ENCODE data around the gene RNGTT.

The RNGTT gene

GRCh38 chr6:88573561-88573960 lies 389.9 kb downstream of the RNGTT start:
- H3K36me3 Mint-ChIP-seq (ENCODE audit: low read depth) = no peaks in the 10 kb centered on the region
- H3K4me3 Mint-ChIP-seq = no peak overlapping the region
- peaks cover 10% of the 10 kb centered on the region for H3K9me3 Mint-ChIP-seq
- no peaks in the 10 kb centered on the region for H3K4me1 Mint-ChIP-seq (ENCODE audit: low read depth)
- no peak overlapping the region for H3K27ac Mint-ChIP-seq
- H3K27me3 Mint-ChIP-seq (ENCODE audit: low read depth) = no peaks in the 10 kb centered on the region

GRCh38 chr6:88572449-88573139 lies 390.8 kb downstream of the RNGTT start:
- Mint-ChIP-seq H3K9me3 (peaks cover 10% of the 10 kb centered on the region), H3K4me3 (no peak overlapping the region), H3K36me3 (ENCODE audit: low read depth) (no peaks in the 10 kb centered on the region), H3K27ac (no peak overlapping the region), H3K4me1 (ENCODE audit: low read depth) (no peaks in the 10 kb centered on the region), H3K27me3 (ENCODE audit: low read depth) (no peaks in the 10 kb centered on the region)

- no peak overlapping the region for H3K27ac Mint-ChIP-seq
- H3K9me3 Mint-ChIP-seq = peaks cover 10% of the 10 kb centered on the region
- H3K4me1 Mint-ChIP-seq (ENCODE audit: low read depth) = no peaks in the 10 kb centered on the region
- H3K27me3 Mint-ChIP-seq (ENCODE audit: low read depth) = no peaks in the 10 kb centered on the region
- no peaks in the 10 kb centered on the region for H3K36me3 Mint-ChIP-seq (ENCODE audit: low read depth)
- H3K4me3 Mint-ChIP-seq = no peak overlapping the region
Measured at GRCh38 chr6:88569959-88570358, 393.5 kb downstream of the RNGTT start.

- H3K9me3 Mint-ChIP-seq = peaks cover 10% of the 10 kb centered on the region
- H3K4me3 Mint-ChIP-seq = no peak overlapping the region
- no peaks in the 10 kb centered on the region for H3K36me3 Mint-ChIP-seq (ENCODE audit: low read depth)
- H3K27me3 Mint-ChIP-seq (ENCODE audit: low read depth) = no peaks in the 10 kb centered on the region
- H3K27ac Mint-ChIP-seq = no peak overlapping the region
- no peaks in the 10 kb centered on the region for H3K4me1 Mint-ChIP-seq (ENCODE audit: low read depth)
Measured at GRCh38 chr6:88567696-88568095, 395.7 kb downstream of the RNGTT start.

GRCh38 chr6:88566746-88567534 lies 396.5 kb downstream of the RNGTT start:
- H3K9me3 Mint-ChIP-seq = peaks cover 10% of the 10 kb centered on the region
- no peak overlapping the region for H3K4me3 Mint-ChIP-seq
- no peaks in the 10 kb centered on the region for H3K36me3 Mint-ChIP-seq (ENCODE audit: low read depth)
- H3K27ac Mint-ChIP-seq = no peak overlapping the region
- no peaks in the 10 kb centered on the region for H3K27me3 Mint-ChIP-seq (ENCODE audit: low read depth)
- no peaks in the 10 kb centered on the region for H3K4me1 Mint-ChIP-seq (ENCODE audit: low read depth)

- no peaks in the 10 kb centered on the region for H3K27me3 Mint-ChIP-seq (ENCODE audit: low read depth)
- H3K36me3 Mint-ChIP-seq (ENCODE audit: low read depth) = no peaks in the 10 kb centered on the region
- H3K4me1 Mint-ChIP-seq (ENCODE audit: low read depth) = no peaks in the 10 kb centered on the region
- no peak overlapping the region for H3K4me3 Mint-ChIP-seq
- peaks cover 10% of the 10 kb centered on the region for H3K9me3 Mint-ChIP-seq
- no peak overlapping the region for H3K27ac Mint-ChIP-seq
Measured at GRCh38 chr6:88565836-88566235, 397.6 kb downstream of the RNGTT start.

GRCh38 chr6:88565409-88565811 lies 398.0 kb downstream of the RNGTT start:
- H3K27me3 Mint-ChIP-seq (ENCODE audit: low read depth) = no peaks in the 10 kb centered on the region
- H3K4me3 Mint-ChIP-seq = no peak overlapping the region
- no peaks in the 10 kb centered on the region for H3K36me3 Mint-ChIP-seq (ENCODE audit: low read depth)
- H3K27ac Mint-ChIP-seq = no peak overlapping the region
- H3K9me3 Mint-ChIP-seq = peaks cover 10% of the 10 kb centered on the region
- H3K4me1 Mint-ChIP-seq (ENCODE audit: low read depth) = no peaks in the 10 kb centered on the region

GRCh38 chr6:88563277-88563625 lies 400.2 kb downstream of the RNGTT start:
- no peaks in the 10 kb centered on the region for H3K4me1 Mint-ChIP-seq (ENCODE audit: low read depth)
- H3K27me3 Mint-ChIP-seq (ENCODE audit: low read depth) = no peaks in the 10 kb centered on the region
- no peak overlapping the region for H3K4me3 Mint-ChIP-seq
- H3K27ac Mint-ChIP-seq = no peak overlapping the region
- no peaks in the 10 kb centered on the region for H3K9me3 Mint-ChIP-seq
- H3K36me3 Mint-ChIP-seq (ENCODE audit: low read depth) = no peaks in the 10 kb centered on the region

- Mint-ChIP-seq H3K4me3 (no peak overlapping the region), H3K9me3 (no peaks in the 10 kb centered on the region), H3K36me3 (ENCODE audit: low read depth) (no peaks in the 10 kb centered on the region), H3K4me1 (ENCODE audit: low read depth) (no peaks in the 10 kb centered on the region), H3K27ac (no peak overlapping the region), H3K27me3 (ENCODE audit: low read depth) (no peaks in the 10 kb centered on the region)
Measured at GRCh38 chr6:88562353-88563276, 400.8 kb downstream of the RNGTT start.

- no peaks in the 10 kb centered on the region for H3K4me1 Mint-ChIP-seq (ENCODE audit: low read depth)
- H3K9me3 Mint-ChIP-seq = no peaks in the 10 kb centered on the region
- H3K27ac Mint-ChIP-seq = no peak overlapping the region
- no peaks in the 10 kb centered on the region for H3K27me3 Mint-ChIP-seq (ENCODE audit: low read depth)
- H3K36me3 Mint-ChIP-seq (ENCODE audit: low read depth) = no peaks in the 10 kb centered on the region
- no peak overlapping the region for H3K4me3 Mint-ChIP-seq
Measured at GRCh38 chr6:88561954-88562315, 401.5 kb downstream of the RNGTT start.

GRCh38 chr6:88561034-88561953 lies 402.1 kb downstream of the RNGTT start:
- H3K9me3 Mint-ChIP-seq = no peaks in the 10 kb centered on the region
- no peaks in the 10 kb centered on the region for H3K36me3 Mint-ChIP-seq (ENCODE audit: low read depth)
- H3K4me1 Mint-ChIP-seq (ENCODE audit: low read depth) = no peaks in the 10 kb centered on the region
- no peak overlapping the region for H3K4me3 Mint-ChIP-seq
- H3K27me3 Mint-ChIP-seq (ENCODE audit: low read depth) = no peaks in the 10 kb centered on the region
- no peak overlapping the region for H3K27ac Mint-ChIP-seq

Measured in T-helper 1 cell treated with Interleukin-12 subunit alpha and Interleukin-12 subunit beta and Interleukin-4 antibody, amounts not matched to agents 30 μg/mL and 1 μg/mL, for 36 hours (primary cell).